A673 (cell line): ENCODE measurements around the gene SLCO3A1. TPM values are rescaled to one million over a fixed set of nuclear protein-coding genes. Genes with fewer than 3 reads are reported as not detected.

Experiments
- BruUV-seq: library from RNA; stranded (reverse); fragments of 400-500 nt; replicated peaks from 2 replicates; lab custom pipeline; 2021; lab: Mats Ljungman, UMichigan
- CTCF ChIA-PET: fragments of 300-600 bp; sonication (Branson Sonifier 250); formaldehyde crosslinking; loops from one replicate; lab custom pipeline; 2022; ENCODE audit warnings: antibody characterized with exemption; lab: Charles Lee
- POLR2A ChIA-PET: fragments of 300-600 bp; sonication (Branson Sonifier 250); formaldehyde crosslinking; loops from one replicate; lab custom pipeline; 2022; ENCODE audit warnings: antibody characterized with exemption; ENCODE audit not compliant: low non-redundant PET; lab: Charles Lee
- DNase-seq: peaks from one replicate; pipeline ENCODE4 v3.0.0-alpha.2; 2015; ENCODE audit warnings: low spot score
- H3K27ac ChIP-seq: fragments of 200-600 bp; sonication (generic); 2 replicates; pipeline ENCODE4 v1.5.1; 2016; ENCODE audit warnings: mixed run types, low read depth, mild to moderate bottlenecking, mixed read lengths, antibody characterized with exemption, low read length; ENCODE audit not compliant: poor library complexity, severe bottlenecking
- H3K27me3 ChIP-seq: fragments of 200-600 bp; sonication (generic); replicated peaks from 2 replicates; pipeline ENCODE4 v1.6.1; 2017; ENCODE audit warnings: mixed run types, low read depth, mild to moderate bottlenecking, mixed read lengths, antibody characterized with exemption, low read length; ENCODE audit not compliant: insufficient read depth, poor library complexity
- H3K36me3 ChIP-seq: fragments of 200-600 bp; sonication (generic); 2 replicates; pipeline ENCODE4 v1.6.1; 2016; ENCODE audit warnings: mixed run types, mild to moderate bottlenecking, mixed read lengths, antibody characterized with exemption, low read length; ENCODE audit not compliant: insufficient read depth, poor library complexity, severe bottlenecking
- H3K4me1 ChIP-seq: fragments of 200-600 bp; sonication (generic); 2 replicates; pipeline ENCODE4 v1.6.1; 2017; ENCODE audit warnings: mixed run types, mild to moderate bottlenecking, mixed read lengths, antibody characterized with exemption, low read length; ENCODE audit not compliant: insufficient read depth, poor library complexity, severe bottlenecking
- H3K4me3 ChIP-seq: fragments of 200-600 bp; sonication (generic); 2 replicates; pipeline ENCODE4 v1.5.1; 2016; ENCODE audit warnings: low read depth, mixed run types, mild to moderate bottlenecking, mixed read lengths, low read length; ENCODE audit not compliant: poor library complexity, severe bottlenecking
- H3K9me3 ChIP-seq: fragments of 200-600 bp; sonication (generic); 2 replicates; pipeline ENCODE4 v1.6.1; 2016; ENCODE audit warnings: mixed run types, low read depth, mild to moderate bottlenecking, mixed read lengths, antibody characterized with exemption, low read length; ENCODE audit not compliant: poor library complexity, severe bottlenecking
- CTCF ChIP-seq: fragments of 300-800, 200-600 bp; sonication (generic); conservative IDR thresholded peaks from 2 replicates; pipeline ENCODE4 v1.5.1; 2017; ENCODE audit warnings: low read depth, mild to moderate bottlenecking, antibody characterized with exemption, low read length, moderate library complexity, mixed read lengths
- EZH2 ChIP-seq: fragments of 200-600 bp; sonication (generic); IDR thresholded peaks from 2 replicates; pipeline ENCODE4 v1.6.1; 2017; ENCODE audit warnings: borderline replicate concordance, low read depth, mild to moderate bottlenecking, mixed read lengths, antibody characterized with exemption, low read length; ENCODE audit not compliant: poor library complexity, severe bottlenecking
- intact Hi-C: fragments of 100-400 bp; cut with micrococcal nuclease; formaldehyde crosslinking; loops from one replicate; pipeline ENCODE4 v1.10.0; 2022; ENCODE audit not compliant: unreplicated experiment
- total RNA-seq: library from RNA; stranded (reverse); gene quantifications from 2 replicates; pipeline ENCODE4 v1.2.3, GENCODE V29; 2021

Gene SLCO3A1
- total RNA-seq, 1 experiment from 2014 or later, result 16.6 TPM

GRCh38 chr15:92073044-92073785 lies 219.7 kb downstream of the SLCO3A1 start:
- Histone ChIP-seq H3K9me3 (no peaks in the 10 kb centered on the region), H3K4me1 (peaks cover 14% of the 10 kb centered on the region), H3K36me3 (no peaks in the 10 kb centered on the region), H3K27ac (no peak overlapping the region), H3K4me3 (no peak overlapping the region), H3K27me3 (no peaks in the 10 kb centered on the region)
- ChIA-PET CTCF (no interaction called here), POLR2A (no interaction called here)
- no TSS peak for BruUV-seq
- intact Hi-C loops, result loop anchor here (10.0 kb wide), 1 partner anchor 98 kb away; no protein-coding TSS in a partner anchor
- TF ChIP-seq CTCF (no peak), EZH2 (no peak)
- no peak for DNase-seq

- no peak overlapping the region for H3K27ac ChIP-seq
- peak; percentile 19 for DNase-seq
- TF ChIP-seq CTCF, result no peak
- TF ChIP-seq EZH2, result no peak
- no peaks in the 10 kb centered on the region for H3K27me3 ChIP-seq
- BruUV-seq, result no TSS peak
- ChIA-PET POLR2A (no interaction called here), CTCF (no interaction called here)
- H3K4me3 ChIP-seq, result no peak overlapping the region
- H3K9me3 ChIP-seq, result no peaks in the 10 kb centered on the region
- no peaks in the 10 kb centered on the region for H3K36me3 ChIP-seq
- H3K4me1 ChIP-seq, result peaks cover 14% of the 10 kb centered on the region
- intact Hi-C loops, result loop anchor here (10.0 kb wide), 1 partner anchor 99 kb away; no protein-coding TSS in a partner anchor
Observed at GRCh38 chr15:92074101-92074500, 220.6 kb downstream of the SLCO3A1 start.

- Histone ChIP-seq H3K4me1 (peaks cover 10% of the 10 kb centered on the region), H3K36me3 (no peaks in the 10 kb centered on the region), H3K27me3 (no peaks in the 10 kb centered on the region), H3K9me3 (no peaks in the 10 kb centered on the region), H3K4me3 (no peak overlapping the region), H3K27ac (no peak overlapping the region)
- no TSS peak for BruUV-seq
- CTCF ChIA-PET, result no interaction called here
- no peak for TF ChIP-seq CTCF
- TF ChIP-seq EZH2, result no peak
- POLR2A ChIA-PET, result interaction anchor here (0.6 kb wide), 1 partner anchor 1550 kb away, joined by 3 read pairs; no protein-coding TSS in a partner anchor
- intact Hi-C loops, result loop anchor here (10.0 kb wide), 1 partner anchor 100 kb away; no protein-coding TSS in a partner anchor
- DNase-seq, result peak; percentile 21
Observed at GRCh38 chr15:92074646-92075045, 221.1 kb downstream of the SLCO3A1 start.
